GM12878 (cell line): Measurements from ENCODE around the gene SLC36A2.

ENCODE experiments used
- BRCA1 ChIP-seq: IDR thresholded peaks from 2 replicates; pipeline ENCODE4 v1.6.1; 2011; ENCODE audit warnings: low read depth, low read length, improper control_type of control experiment
- EZH2 ChIP-seq: IDR thresholded peaks from 2 replicates; pipeline ENCODE4 v1.6.1; 2012; ENCODE audit warnings: low read depth, mild to moderate bottlenecking, control low read depth, inconsistent platforms, low read length, borderline replicate concordance; ENCODE audit not compliant: control insufficient read depth
- POLR2A ChIP-seq: IDR thresholded peaks from 2 replicates; pipeline ENCODE4 v1.6.1; 2011; ENCODE audit warnings: low read depth, mild to moderate bottlenecking, low read length
- TAF1 ChIP-seq: IDR thresholded peaks from 2 replicates; pipeline ENCODE4 v1.6.1; 2011; ENCODE audit warnings: mild to moderate bottlenecking, low read depth, low read length, borderline replicate concordance
- TF ChIP-seq, protein P1 (sequence below): IDR thresholded peaks from 2 replicates; pipeline ENCODE4 v1.6.1; 2012; ENCODE audit warnings: mild to moderate bottlenecking, low read depth, low read length
- TF ChIP-seq, protein P2 (sequence below): IDR thresholded peaks from 2 replicates; pipeline ENCODE4 v1.6.1; 2012; ENCODE audit warnings: low read depth, low read length, improper control_type of control experiment

DNA sequence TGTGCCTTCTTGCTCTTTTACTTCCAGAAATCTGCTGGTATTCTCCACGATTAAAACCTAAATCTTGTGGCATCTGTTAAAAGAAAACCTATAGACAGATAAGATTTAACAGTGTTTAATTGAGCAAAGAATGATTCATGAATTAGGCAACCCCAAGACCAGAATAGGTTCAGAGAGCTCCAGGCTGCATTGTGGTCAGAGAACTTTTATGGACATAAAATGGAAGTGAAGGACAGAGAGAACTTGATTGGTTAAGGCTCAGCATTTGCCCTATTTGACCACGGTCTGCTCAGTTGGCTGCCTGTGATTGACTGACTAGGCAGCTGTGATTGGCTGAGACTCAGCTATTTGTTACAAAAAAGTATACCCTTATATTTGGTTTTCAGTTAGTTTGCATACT is 10.4 kb upstream of the SLC36A2 start:
- TF ChIP-seq, protein P1, sequence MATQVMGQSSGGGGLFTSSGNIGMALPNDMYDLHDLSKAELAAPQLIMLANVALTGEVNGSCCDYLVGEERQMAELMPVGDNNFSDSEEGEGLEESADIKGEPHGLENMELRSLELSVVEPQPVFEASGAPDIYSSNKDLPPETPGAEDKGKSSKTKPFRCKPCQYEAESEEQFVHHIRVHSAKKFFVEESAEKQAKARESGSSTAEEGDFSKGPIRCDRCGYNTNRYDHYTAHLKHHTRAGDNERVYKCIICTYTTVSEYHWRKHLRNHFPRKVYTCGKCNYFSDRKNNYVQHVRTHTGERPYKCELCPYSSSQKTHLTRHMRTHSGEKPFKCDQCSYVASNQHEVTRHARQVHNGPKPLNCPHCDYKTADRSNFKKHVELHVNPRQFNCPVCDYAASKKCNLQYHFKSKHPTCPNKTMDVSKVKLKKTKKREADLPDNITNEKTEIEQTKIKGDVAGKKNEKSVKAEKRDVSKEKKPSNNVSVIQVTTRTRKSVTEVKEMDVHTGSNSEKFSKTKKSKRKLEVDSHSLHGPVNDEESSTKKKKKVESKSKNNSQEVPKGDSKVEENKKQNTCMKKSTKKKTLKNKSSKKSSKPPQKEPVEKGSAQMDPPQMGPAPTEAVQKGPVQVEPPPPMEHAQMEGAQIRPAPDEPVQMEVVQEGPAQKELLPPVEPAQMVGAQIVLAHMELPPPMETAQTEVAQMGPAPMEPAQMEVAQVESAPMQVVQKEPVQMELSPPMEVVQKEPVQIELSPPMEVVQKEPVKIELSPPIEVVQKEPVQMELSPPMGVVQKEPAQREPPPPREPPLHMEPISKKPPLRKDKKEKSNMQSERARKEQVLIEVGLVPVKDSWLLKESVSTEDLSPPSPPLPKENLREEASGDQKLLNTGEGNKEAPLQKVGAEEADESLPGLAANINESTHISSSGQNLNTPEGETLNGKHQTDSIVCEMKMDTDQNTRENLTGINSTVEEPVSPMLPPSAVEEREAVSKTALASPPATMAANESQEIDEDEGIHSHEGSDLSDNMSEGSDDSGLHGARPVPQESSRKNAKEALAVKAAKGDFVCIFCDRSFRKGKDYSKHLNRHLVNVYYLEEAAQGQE: no peak
- TF ChIP-seq TAF1: no peak
- no peak for TF ChIP-seq BRCA1
- TF ChIP-seq, protein P2, sequence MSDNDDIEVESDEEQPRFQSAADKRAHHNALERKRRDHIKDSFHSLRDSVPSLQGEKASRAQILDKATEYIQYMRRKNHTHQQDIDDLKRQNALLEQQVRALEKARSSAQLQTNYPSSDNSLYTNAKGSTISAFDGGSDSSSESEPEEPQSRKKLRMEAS: no peak
- no peak for TF ChIP-seq EZH2
- no peak for TF ChIP-seq POLR2A
